ENCODE measurements around the gene CTNNBL1. TPM values are rescaled to one million over a fixed set of nuclear protein-coding genes. Genes with fewer than 3 reads are reported as not detected.

Gene CTNNBL1
- total and polyA plus RNA-seq, 2 donors (not counting 1 experiment from before 2014, with no cell fraction given): 31.3 to 39.0 TPM

- H3K4me2 ChIP-seq (ENCODE audit: extremely low read depth, insufficient read depth, low read length): no peak overlapping the region
- no peak for DNase-seq (ENCODE audit: low read depth in 2 of 2)
- H3K27ac ChIP-seq (ENCODE audit: insufficient read depth, low read length): no peak overlapping the region
- no peaks in the 10 kb centered on the region for H3K27me3 ChIP-seq (ENCODE audit: control insufficient read depth, insufficient read depth, low read length)
- H3K36me3 ChIP-seq (ENCODE audit: control insufficient read depth, insufficient read depth, low read length): peaks cover 3% of the 10 kb centered on the region
- H2AFZ ChIP-seq (ENCODE audit: low read length): no peak overlapping the region
- no peaks in the 10 kb centered on the region for H4K20me1 ChIP-seq (ENCODE audit: control insufficient read depth, extremely low read depth, insufficient read depth, low read length)
- H3K4me3 ChIP-seq (replicated peaks in 1 of 4; ENCODE audit: control extremely low read depth in 1 of 4, insufficient read depth in 1 of 4, low read depth in 3 of 4, low read length in 4 of 4): no peak overlapping the region
- H3K9me3 ChIP-seq (ENCODE audit: control insufficient read depth, insufficient read depth, low read depth, low read length): no peaks in the 10 kb centered on the region
- no peak overlapping the region for H3K9ac ChIP-seq (ENCODE audit: insufficient read depth, low read length)
- no peak for TF ChIP-seq EZH2 (IDR thresholded peaks at IDR 0.05; ENCODE audit: low read length, missing control alignments)
- H3K79me2 ChIP-seq (ENCODE audit: control insufficient read depth, insufficient read depth, low read length): no peaks in the 10 kb centered on the region
- H3K4me1 ChIP-seq (ENCODE audit: control insufficient read depth, extremely low read depth, insufficient read depth, low read length): no peaks in the 10 kb centered on the region
These were observed 42.3 kb downstream of the CTNNBL1 start for GRCh38 chr20:37736132-37736531.

GRCh38 chr20:37737826-37738420 lies 44.1 kb downstream of the CTNNBL1 start:
- no peaks in the 10 kb centered on the region for H3K9me3 ChIP-seq (ENCODE audit: control insufficient read depth, insufficient read depth, low read depth, low read length)
- no peak overlapping the region for H3K4me3 ChIP-seq (replicated peaks in 1 of 4; ENCODE audit: control extremely low read depth in 1 of 4, insufficient read depth in 1 of 4, low read depth in 3 of 4, low read length in 4 of 4)
- H3K4me1 ChIP-seq (ENCODE audit: control insufficient read depth, extremely low read depth, insufficient read depth, low read length): no peaks in the 10 kb centered on the region
- H4K20me1 ChIP-seq (ENCODE audit: control insufficient read depth, extremely low read depth, insufficient read depth, low read length): no peaks in the 10 kb centered on the region
- H3K79me2 ChIP-seq (ENCODE audit: control insufficient read depth, insufficient read depth, low read length): no peaks in the 10 kb centered on the region
- H3K4me2 ChIP-seq (ENCODE audit: extremely low read depth, insufficient read depth, low read length): no peak overlapping the region
- DNase-seq (ENCODE audit: low read depth in 2 of 2): no peak
- no peak overlapping the region for H2AFZ ChIP-seq (ENCODE audit: low read length)
- no peaks in the 10 kb centered on the region for H3K27me3 ChIP-seq (ENCODE audit: control insufficient read depth, insufficient read depth, low read length)
- no peak overlapping the region for H3K27ac ChIP-seq (ENCODE audit: insufficient read depth, low read length)
- no peak for TF ChIP-seq CTCF (conservative IDR thresholded peaks at IDR 0.05 in 1 of 2, IDR thresholded peaks at IDR 0.05 in 1 of 2; ENCODE audit: low read depth in 1 of 2, low read length in 2 of 2)
- no peak for TF ChIP-seq EZH2 (IDR thresholded peaks at IDR 0.05; ENCODE audit: low read length, missing control alignments)
- no peak overlapping the region for H3K9ac ChIP-seq (ENCODE audit: insufficient read depth, low read length)
- peaks cover 3% of the 10 kb centered on the region for H3K36me3 ChIP-seq (ENCODE audit: control insufficient read depth, insufficient read depth, low read length)

- peak; percentile 35 to 60 for DNase-seq (ENCODE audit: low read depth in 2 of 2)
- Histone ChIP-seq H3K4me2 (ENCODE audit: extremely low read depth, insufficient read depth, low read length) (no peak overlapping the region), H3K36me3 (ENCODE audit: control insufficient read depth, insufficient read depth, low read length) (peaks cover 3% of the 10 kb centered on the region), H3K4me3 (replicated peaks in 1 of 4; ENCODE audit: control extremely low read depth in 1 of 4, insufficient read depth in 1 of 4, low read depth in 3 of 4, low read length in 4 of 4) (no peak overlapping the region), H3K79me2 (ENCODE audit: control insufficient read depth, insufficient read depth, low read length) (no peaks in the 10 kb centered on the region), H4K20me1 (ENCODE audit: control insufficient read depth, extremely low read depth, insufficient read depth, low read length) (no peaks in the 10 kb centered on the region), H3K27ac (ENCODE audit: insufficient read depth, low read length) (no peak overlapping the region), H3K9ac (ENCODE audit: insufficient read depth, low read length) (no peak overlapping the region), H3K4me1 (ENCODE audit: control insufficient read depth, extremely low read depth, insufficient read depth, low read length) (no peaks in the 10 kb centered on the region), H3K27me3 (ENCODE audit: control insufficient read depth, insufficient read depth, low read length) (no peaks in the 10 kb centered on the region), H3K9me3 (ENCODE audit: control insufficient read depth, insufficient read depth, low read depth, low read length) (no peaks in the 10 kb centered on the region), H2AFZ (ENCODE audit: low read length) (no peak overlapping the region)
- TF ChIP-seq CTCF (conservative IDR thresholded peaks at IDR 0.05 in 1 of 2, IDR thresholded peaks at IDR 0.05 in 1 of 2; ENCODE audit: low read depth in 1 of 2, low read length in 2 of 2) (no peak), EZH2 (IDR thresholded peaks at IDR 0.05; ENCODE audit: low read length, missing control alignments) (no peak)
These were observed 47.2 kb downstream of the CTNNBL1 start for GRCh38 chr20:37741055-37741454.
